Tibial nerve (tissue), 4 donors: ENCODE results near the gene RELN. TPM values are rescaled to one million over a fixed set of nuclear protein-coding genes. Genes with fewer than 3 reads are reported as not detected.

ENCODE experiments used
- DNase-seq, 2 donors: peaks; one replicate each; pipeline ENCODE4 v3.0.0-alpha.2; 2019; ENCODE audit warnings: low spot score in 2 of 2
- H3K27ac ChIP-seq, 4 donors: fragments of 200-600 bp; sonication (generic) in 3 of 4; one replicate each; pipeline ENCODE4 v1.5.1; 2017 to 2019; ENCODE audit warnings: mild to moderate bottlenecking in 1 of 4
- H3K27me3 ChIP-seq, 2 donors: fragments of 200-600 bp; sonication (generic) in 1 of 2; one replicate each; pipeline versions ENCODE4 v1.5.1 to v1.6.0; 2017 to 2019
- H3K36me3 ChIP-seq, 3 donors: fragments of 200-600 bp; sonication (generic); one replicate each; pipeline ENCODE4 v1.5.1; 2018 to 2019
- H3K4me1 ChIP-seq, 4 donors: fragments of 200-600 bp; sonication (generic) in 3 of 4; one replicate each; pipeline ENCODE4 v1.5.1; 2017 to 2019
- H3K4me3 ChIP-seq, 4 donors: fragments of 200-600 bp; sonication (generic) in 3 of 4; one replicate each; pipeline ENCODE4 v1.5.1; 2017 to 2019; ENCODE audit warnings: mild to moderate bottlenecking in 1 of 4, moderate library complexity in 1 of 4
- H3K9me3 ChIP-seq, 4 donors: fragments of 200-600 bp; sonication (generic) in 3 of 4; one replicate each; pipeline ENCODE4 v1.5.1; 2017 to 2019
- EP300 ChIP-seq, 2 donors: sonication (generic); formaldehyde crosslinking; IDR thresholded peaks; one replicate each; pipeline ENCODE4 v1.6.1; 2017; ENCODE audit warnings: antibody characterized with exemption in 2 of 2, mild to moderate bottlenecking in 1 of 2
- POLR2A ChIP-seq, 2 donors: fragments of 450-650 bp; IDR thresholded peaks; one replicate each; pipeline ENCODE4 v1.6.1; 2017; ENCODE audit warnings: antibody characterized with exemption in 2 of 2, mild to moderate bottlenecking in 2 of 2, moderate library complexity in 2 of 2
- WGBS, 2 donors: methylation state at CpG; one replicate each; pipeline ENCODE4 v1.1.5; 2018; 5-methylcytosine and 5-hydroxymethylcytosine counted together
- total RNA-seq, 4 donors: library from RNA; depleted of rRNA; stranded (reverse); fragments of >200 nt; gene quantifications; one replicate each; pipeline ENCODE4 v1.1.0, GENCODE V29; 2016
- TF ChIP-seq, protein P1 (sequence below), 5 experiments: fragments of 200-600 bp in 3 of 5; fragments of 450-650 bp in 2 of 5; sonication (generic) in 3 of 5; IDR thresholded peaks; one replicate each; pipeline ENCODE4 v1.5.1; 2016 to 2019; ENCODE audit warnings: antibody characterized with exemption in 5 of 5, mild to moderate bottlenecking in 3 of 5, moderate library complexity in 2 of 5

Gene RELN
- total RNA-seq, 4 donors from 2014 or later, result 80.4 to 117 (median 102) TPM

DNA sequence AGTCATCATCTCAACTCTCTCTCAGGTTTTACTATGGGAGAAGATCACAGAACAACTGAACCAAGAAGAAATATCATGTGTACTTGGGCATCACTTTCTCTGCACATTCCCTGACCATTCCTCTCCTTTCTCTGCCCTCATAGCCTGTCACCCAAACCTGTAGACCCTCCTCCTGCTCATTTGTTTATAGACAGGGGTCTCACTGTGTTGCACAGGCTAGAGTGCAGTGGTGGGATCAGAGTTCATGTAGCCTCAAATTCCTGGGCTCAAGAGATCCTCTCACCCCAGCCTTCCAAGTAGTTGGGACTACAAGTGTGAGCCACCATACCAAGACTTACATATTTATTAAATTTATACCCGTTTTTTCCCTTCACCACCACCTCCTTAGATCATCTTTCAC lies 282.7 kb downstream of the RELN start:
- no peaks in the 10 kb centered on the region for H3K27me3 ChIP-seq
- no peaks in the 10 kb centered on the region for H3K4me1 ChIP-seq
- no peak overlapping the region for H3K27ac ChIP-seq
- H3K36me3 ChIP-seq, result no peaks in the 10 kb centered on the region
- H3K4me3 ChIP-seq, result no peak overlapping the region
- no peaks in the 10 kb centered on the region for H3K9me3 ChIP-seq
- TF ChIP-seq, protein P1, sequence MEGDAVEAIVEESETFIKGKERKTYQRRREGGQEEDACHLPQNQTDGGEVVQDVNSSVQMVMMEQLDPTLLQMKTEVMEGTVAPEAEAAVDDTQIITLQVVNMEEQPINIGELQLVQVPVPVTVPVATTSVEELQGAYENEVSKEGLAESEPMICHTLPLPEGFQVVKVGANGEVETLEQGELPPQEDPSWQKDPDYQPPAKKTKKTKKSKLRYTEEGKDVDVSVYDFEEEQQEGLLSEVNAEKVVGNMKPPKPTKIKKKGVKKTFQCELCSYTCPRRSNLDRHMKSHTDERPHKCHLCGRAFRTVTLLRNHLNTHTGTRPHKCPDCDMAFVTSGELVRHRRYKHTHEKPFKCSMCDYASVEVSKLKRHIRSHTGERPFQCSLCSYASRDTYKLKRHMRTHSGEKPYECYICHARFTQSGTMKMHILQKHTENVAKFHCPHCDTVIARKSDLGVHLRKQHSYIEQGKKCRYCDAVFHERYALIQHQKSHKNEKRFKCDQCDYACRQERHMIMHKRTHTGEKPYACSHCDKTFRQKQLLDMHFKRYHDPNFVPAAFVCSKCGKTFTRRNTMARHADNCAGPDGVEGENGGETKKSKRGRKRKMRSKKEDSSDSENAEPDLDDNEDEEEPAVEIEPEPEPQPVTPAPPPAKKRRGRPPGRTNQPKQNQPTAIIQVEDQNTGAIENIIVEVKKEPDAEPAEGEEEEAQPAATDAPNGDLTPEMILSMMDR (IDR thresholded peaks at IDR 0.05), result no peak
- TF ChIP-seq POLR2A (IDR thresholded peaks at IDR 0.05), result no peak
- TF ChIP-seq EP300 (IDR thresholded peaks at IDR 0.05), result no peak
- no peak for DNase-seq
- 61 to 76% methylated on average over 1 of the region's 1 CpG for WGBS, 2 donors

DNA sequence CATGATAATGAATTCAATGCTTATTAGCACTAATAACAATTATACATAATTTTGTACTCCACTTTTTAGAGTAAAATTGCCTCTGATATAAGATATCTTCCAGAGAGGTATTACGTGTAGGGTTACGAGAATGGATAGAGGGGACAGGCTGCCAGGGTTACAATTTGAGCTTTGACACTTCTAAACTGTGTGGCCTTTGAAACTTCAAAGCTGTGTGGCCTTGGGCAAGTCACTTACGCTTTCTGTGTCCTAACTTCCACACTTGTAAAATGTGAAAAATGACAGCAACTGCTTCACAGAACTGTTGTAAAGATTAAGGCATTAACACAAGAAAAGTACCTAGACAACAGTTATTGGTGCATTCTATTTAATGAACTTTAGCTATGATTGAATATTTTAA lies 283.9 kb downstream of the RELN start:
- no peak for DNase-seq
- no peaks in the 10 kb centered on the region for H3K27me3 ChIP-seq
- no peaks in the 10 kb centered on the region for H3K9me3 ChIP-seq
- no peak overlapping the region for H3K4me3 ChIP-seq
- no peak overlapping the region for H3K27ac ChIP-seq
- TF ChIP-seq POLR2A (IDR thresholded peaks at IDR 0.05) (no peak), EP300 (IDR thresholded peaks at IDR 0.05) (no peak)
- TF ChIP-seq, protein P1 (IDR thresholded peaks at IDR 0.05), result no peak
- WGBS, 2 donors, result 87 to 94% methylated on average over 3 of the region's 3 CpGs
- H3K36me3 ChIP-seq, result no peaks in the 10 kb centered on the region
- H3K4me1 ChIP-seq, result no peaks in the 10 kb centered on the region

DNA sequence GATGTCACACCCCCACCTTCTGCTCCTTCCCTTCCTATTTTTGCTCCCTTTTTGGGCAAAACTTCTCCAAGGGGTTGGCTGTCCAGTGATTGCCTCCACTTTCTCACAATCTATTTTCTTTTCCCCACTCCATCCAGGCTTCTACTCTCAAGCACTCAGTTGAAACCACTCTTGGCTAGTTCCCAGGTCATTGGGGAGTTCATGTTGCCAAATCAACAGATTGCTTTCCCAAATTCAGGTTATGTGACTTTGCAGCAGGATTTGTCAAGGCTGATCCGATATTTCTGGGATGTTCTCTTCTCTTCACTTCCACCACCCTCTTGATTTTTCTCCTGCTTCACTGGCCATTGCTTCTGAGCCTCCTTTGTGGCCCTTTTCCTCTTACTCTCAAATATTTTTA lies 284.8 kb downstream of the RELN start:
- peak in 1 of 2 donors; percentile 9 for DNase-seq
- H3K36me3 ChIP-seq, result no peaks in the 10 kb centered on the region
- H3K27ac ChIP-seq, result no peak overlapping the region
- WGBS, 2 donors, result 68 to 76% methylated on average over 1 of the region's 1 CpG
- H3K4me3 ChIP-seq, result no peak overlapping the region
- TF ChIP-seq, protein P1 (IDR thresholded peaks at IDR 0.05), result no peak
- no peak for TF ChIP-seq POLR2A (IDR thresholded peaks at IDR 0.05)
- H3K9me3 ChIP-seq, result no peaks in the 10 kb centered on the region
- H3K27me3 ChIP-seq, result no peaks in the 10 kb centered on the region
- H3K4me1 ChIP-seq, result no peaks in the 10 kb centered on the region

DNA sequence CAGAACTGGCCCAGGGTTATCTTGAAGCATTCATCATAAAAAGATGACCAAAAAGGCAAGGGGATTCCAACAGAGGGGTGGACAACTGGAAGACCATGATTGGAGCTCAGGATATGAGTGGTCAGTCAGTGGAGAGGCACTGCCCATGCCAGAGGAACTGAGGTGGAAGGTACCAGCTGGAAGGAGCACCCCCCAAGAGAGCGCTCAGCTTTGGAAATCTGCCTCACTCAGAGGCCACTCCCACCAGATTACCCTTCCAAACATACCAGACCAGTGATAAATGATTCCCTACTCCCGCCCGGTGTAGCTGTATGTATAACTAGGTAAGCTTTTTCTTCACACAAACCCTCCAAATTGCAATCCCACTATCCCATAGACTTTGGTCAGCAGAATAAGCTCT lies 286.5 kb downstream of the RELN start:
- Histone ChIP-seq H3K36me3 (no peaks in the 10 kb centered on the region), H3K4me1 (no peaks in the 10 kb centered on the region), H3K9me3 (no peaks in the 10 kb centered on the region), H3K27ac (no peak overlapping the region), H3K27me3 (no peaks in the 10 kb centered on the region), H3K4me3 (no peak overlapping the region)
- no peak for DNase-seq
- WGBS, 2 donors, result 90 to 96% methylated on average over 3 of the region's 3 CpGs
- TF ChIP-seq, protein P1 (IDR thresholded peaks at IDR 0.05), result no peak
- TF ChIP-seq EP300 (IDR thresholded peaks at IDR 0.05), result no peak
- no peak for TF ChIP-seq POLR2A (IDR thresholded peaks at IDR 0.05)

DNA sequence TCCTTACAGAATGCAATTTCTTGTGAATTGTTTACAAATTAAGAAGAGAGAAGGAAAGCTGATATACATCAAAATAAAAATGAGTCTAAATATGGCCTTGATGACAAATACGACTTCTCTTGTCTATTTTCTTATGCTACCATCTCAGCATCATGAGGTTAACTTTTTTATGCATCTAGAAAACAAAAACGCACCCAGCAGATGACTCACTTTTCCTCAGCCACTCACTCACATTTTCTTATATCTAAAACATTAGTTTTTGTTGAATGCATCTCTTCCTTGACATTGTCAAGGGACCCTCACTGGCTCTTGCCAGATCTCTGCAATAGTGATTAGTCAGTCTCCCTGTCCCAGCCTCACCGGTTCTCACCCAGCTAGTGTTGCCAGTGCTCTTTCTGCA lies 287.0 kb downstream of the RELN start:
- H3K4me3 ChIP-seq, result no peak overlapping the region
- TF ChIP-seq EP300 (IDR thresholded peaks at IDR 0.05), result no peak
- TF ChIP-seq POLR2A (IDR thresholded peaks at IDR 0.05), result no peak
- TF ChIP-seq, protein P1 (IDR thresholded peaks at IDR 0.05), result no peak
- no peaks in the 10 kb centered on the region for H3K36me3 ChIP-seq
- H3K9me3 ChIP-seq, result no peaks in the 10 kb centered on the region
- WGBS, 2 donors, result 53 to 55% methylated on average over 3 of the region's 3 CpGs
- H3K27me3 ChIP-seq, result no peaks in the 10 kb centered on the region
- no peak for DNase-seq
- H3K27ac ChIP-seq, result no peak overlapping the region
- no peaks in the 10 kb centered on the region for H3K4me1 ChIP-seq
